Ecto neural progenitor cell (in vitro differentiated cells): ENCODE results near the gene KIRREL3.

Experiments used
- DNase-seq: peaks from one replicate; pipeline ENCODE4 v3.0.0-alpha.2; 2018; ENCODE audit warnings: low spot score

KIRREL3 gene

GRCh38 chr11:126738295-126739031 lies 262.1 kb downstream of the KIRREL3 start:
- no peak for DNase-seq

- DNase-seq = no peak
Measured at GRCh38 chr11:126736682-126737572, 263.6 kb downstream of the KIRREL3 start.

GRCh38 chr11:126734752-126735151 lies 265.8 kb downstream of the KIRREL3 start:
- no peak for DNase-seq

GRCh38 chr11:126733685-126734084 lies 266.9 kb downstream of the KIRREL3 start:
- DNase-seq = no peak

DNA sequence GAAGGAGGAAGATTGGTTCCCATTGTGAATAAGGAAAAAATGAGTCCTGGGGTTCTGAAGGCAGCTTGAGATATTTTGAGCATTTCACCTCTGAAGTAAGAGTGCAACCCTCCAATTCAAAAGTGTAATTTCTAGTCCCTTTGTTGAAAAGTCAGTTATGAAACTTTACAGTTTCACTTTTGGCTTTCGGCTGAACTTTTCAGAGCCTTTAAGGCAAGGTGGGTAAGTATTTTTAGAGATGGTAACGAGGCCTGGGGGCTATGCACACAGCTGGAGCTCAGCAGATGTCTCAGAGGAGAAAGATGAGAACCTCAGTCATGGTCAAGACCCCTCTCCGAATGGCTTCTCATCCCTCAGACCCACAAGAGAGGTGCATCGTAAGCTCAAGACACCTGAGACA lies 267.6 kb downstream of the KIRREL3 start:
- no peak for DNase-seq

DNA sequence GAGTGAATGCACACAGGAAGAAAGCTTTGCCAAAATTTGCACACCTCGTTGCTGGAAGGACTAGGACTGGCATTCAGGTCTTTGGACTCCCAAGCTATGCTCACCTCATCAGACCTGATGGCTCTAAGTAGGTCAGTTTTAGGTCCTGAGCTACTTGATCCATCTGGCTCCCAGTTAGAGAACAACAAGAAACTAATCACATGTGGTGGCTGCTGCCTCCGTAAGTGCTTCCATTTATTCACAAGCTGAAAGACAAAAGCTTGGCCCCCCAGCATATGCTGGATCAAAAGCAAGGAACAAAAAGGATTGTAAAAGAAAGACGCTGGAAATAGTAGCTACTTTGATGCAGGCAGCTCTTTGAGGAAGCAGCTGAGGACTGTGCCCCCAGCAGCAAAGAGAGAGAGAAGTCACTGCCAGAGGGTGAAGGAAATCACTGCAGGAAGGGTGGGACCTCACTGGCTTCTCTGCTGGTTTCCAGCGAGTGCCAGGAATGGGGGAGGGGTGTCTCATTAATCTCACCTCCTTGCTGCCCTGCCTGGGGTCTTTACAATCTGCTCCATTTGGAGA lies 268.9 kb downstream of the KIRREL3 start:
- no peak for DNase-seq

DNA sequence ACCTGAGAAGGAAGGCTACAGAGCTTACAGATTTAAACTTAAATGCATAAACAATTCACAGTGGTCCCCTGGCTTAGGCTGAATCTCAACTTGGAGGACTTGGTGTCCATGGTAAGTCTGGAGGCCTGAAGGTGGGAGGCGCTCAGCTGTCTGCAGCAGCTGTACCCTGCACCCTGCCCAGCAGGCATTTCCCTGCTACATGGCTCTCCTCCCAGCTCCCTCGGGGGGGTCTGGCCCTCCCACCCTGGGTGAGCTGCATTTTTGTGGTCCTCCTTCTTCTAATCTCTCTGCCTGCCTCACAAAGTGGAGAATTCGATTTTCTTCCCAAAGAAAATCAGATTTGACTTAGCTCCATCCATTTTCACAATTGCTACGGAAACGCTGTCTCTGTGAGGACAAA lies 273.2 kb downstream of the KIRREL3 start:
- DNase-seq = no peak

DNA sequence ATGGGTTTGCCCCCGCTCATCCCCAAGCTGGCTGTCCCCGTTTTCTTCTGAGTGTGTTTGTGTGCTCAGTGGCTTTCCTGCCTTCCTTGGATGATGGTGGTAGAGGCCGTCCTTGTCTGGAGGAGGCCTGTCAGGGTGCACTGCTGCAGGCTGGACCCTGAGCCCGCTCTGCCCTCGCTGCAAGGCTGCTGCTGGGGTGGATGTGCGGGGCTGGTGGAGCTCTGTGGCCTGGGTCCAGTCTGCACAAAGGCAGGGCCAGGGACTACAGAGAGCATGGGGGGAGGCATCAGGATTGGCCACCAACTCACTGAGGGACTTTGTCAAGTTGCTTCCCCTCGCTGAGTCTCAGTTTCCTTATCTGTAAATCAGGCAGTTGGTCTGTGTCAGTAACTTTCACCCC lies 275.0 kb downstream of the KIRREL3 start:
- no peak for DNase-seq

DNA sequence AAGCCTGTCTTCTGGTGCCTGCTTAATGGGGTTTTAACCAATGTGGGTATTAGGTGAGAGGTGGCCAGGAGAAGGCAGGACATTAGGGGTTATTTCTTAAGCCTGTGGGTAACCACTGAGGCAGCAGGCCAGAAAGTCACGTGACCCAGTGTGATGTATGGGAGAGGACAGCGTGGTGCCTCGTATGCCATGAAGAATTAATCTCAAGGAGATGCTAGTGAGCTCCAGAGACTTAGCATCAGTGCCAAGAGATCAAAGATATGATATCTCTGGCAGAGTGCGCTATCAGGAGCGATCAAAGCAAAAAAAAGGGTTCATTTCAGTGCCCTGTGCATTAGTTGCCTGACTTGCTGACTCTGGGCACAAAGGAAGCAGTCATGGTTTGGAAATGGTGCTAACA lies 275.5 kb downstream of the KIRREL3 start:
- DNase-seq = no peak

- DNase-seq = no peak
Measured at GRCh38 chr11:126723665-126724045, 276.9 kb downstream of the KIRREL3 start.

- no peak for DNase-seq
Measured at GRCh38 chr11:126722956-126723664, 277.5 kb downstream of the KIRREL3 start.

GRCh38 chr11:126722006-126722736 lies 278.4 kb downstream of the KIRREL3 start:
- DNase-seq = no peak

DNA sequence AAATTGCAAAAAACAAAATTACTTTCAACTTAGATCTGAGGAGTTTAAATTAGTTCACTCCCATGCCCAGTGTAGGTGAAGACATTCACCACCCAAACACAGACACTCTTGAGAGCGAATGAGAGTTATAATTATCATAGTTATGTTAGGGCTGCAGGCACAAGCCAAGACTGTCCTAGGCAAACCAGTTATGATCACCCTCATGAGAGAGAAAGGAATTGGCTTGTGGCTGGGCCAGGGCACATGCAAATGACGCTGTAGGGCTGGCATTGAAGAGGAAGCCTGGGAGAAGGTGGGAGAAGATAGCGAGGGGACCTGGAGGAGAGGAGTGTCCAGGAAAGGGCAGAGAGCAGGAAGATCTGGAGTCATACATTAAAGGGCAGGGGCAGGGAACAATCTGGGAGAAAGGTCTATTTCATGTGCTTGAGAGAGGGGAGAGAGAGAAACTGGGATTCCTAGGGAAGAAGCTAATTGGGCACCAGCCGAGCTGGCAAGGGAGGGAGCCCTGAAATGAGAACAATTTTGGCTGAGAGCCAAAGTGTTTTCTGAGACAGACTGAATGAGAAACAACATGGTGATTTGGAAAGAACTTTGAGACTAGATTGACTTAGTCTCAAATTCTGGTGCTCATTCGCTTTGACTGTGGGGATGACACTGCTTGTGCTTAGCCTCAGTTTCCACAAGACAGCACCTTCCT lies 279.9 kb downstream of the KIRREL3 start:
- no peak for DNase-seq

GRCh38 chr11:126719740-126720139 lies 280.8 kb downstream of the KIRREL3 start:
- DNase-seq = no peak

GRCh38 chr11:126718276-126718675 lies 282.3 kb downstream of the KIRREL3 start:
- DNase-seq = no peak

GRCh38 chr11:126716456-126717083 lies 284.0 kb downstream of the KIRREL3 start:
- DNase-seq = peak; percentile 73

- DNase-seq = no peak
Measured at GRCh38 chr11:126713806-126714205, 286.8 kb downstream of the KIRREL3 start.

DNA sequence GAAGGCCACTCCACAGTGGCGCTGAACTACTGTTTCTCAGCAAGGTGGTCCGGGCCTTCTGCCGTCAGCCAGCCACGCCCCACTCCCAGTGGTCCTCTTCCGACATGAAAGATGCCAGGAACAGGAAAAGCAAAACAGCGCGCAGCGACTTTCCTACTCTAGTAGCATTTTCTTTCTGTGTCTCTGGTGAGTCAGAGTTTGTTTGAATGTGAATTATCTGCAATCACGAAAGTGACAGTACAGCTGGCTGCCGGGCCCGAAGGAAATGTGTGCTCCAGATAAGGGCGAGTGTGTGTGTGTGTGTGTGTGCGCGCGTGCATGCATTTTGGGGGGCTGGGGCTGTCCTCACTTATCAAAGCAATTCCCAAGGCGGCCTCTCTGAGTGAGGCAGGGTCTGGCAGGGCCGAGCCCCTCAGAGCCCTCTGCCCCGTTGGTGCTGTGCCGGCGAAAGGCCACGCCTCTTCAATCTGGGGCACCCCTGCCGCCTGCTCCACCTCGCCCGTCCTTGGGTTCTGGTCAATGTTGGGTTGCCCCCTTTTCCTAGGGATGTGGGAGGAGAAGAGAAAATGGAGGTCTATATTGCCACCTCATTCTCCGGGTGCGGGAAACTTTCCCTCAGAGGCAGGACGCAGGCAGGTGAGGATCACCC lies 288.5 kb downstream of the KIRREL3 start:
- no peak for DNase-seq

DNA sequence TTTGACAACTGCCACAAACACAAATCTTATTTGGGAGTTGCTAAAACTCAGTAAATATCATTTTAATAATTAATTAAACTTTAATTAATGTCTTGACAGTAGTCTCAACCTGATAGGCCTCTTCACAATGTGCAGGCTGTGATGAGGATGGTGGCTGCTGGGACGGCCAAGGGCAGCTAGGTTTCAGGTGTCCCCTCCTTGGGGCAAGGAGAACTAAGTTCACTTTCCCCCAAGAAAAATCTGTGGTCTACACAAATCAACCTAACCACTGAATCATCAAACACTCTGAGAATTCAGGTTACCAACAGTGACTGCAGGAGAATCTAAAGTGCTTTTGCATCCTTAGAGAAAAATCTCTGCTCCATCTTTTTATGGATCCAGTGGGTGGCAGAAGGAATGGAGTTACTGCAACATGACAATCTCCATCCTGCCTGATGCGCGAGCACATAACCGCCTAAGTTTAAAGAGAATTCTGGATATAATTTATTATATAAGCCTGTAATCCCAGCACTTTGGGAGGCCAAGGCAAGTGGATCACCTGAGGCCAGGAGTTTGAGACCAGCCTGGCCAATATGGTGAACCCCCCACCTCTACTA lies 289.7 kb downstream of the KIRREL3 start:
- DNase-seq = no peak

DNA sequence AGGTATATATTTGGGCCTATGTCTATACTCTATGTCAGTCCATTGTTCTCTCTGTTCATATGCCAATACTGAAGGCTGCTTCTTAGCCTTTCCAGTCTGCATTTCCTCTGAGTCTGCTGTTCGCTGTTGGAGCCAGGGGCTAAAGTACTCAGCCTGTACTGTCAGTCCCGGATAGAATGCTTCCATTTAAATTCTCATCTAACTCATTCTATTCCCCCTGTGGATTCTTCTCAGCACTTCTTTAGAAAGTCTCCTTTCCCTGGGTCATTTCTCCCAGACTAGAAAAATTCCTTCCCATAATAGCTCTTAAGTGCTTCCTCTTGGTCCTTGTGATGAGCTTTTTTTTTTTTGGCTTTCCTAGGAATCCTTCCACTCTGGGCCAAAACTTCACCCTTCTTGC lies 293.1 kb downstream of the KIRREL3 start:
- no peak for DNase-seq
